BLaER1 treated with 17β-estradiol and CSF1 and Interleukin-3, amounts not matched to agents 10 nM and 100 nM (cell line): ENCODE results near the gene PLD2.
A peak's percentile ranks its signal among the peaks of the same experiment; 100 is the strongest.

Experiments
- H3K27ac ChIP-seq, 11 experiments: shearing (Covaris generic); formaldehyde crosslinking; 2 replicates each; pipeline ENCODE4 v1.8.1; 2022
- H3K27me3 ChIP-seq, 11 experiments: shearing (Covaris generic); formaldehyde crosslinking; 2 replicates each; pipeline ENCODE4 v1.8.1; 2022
- H3K36me3 ChIP-seq, 11 experiments: shearing (Covaris generic); formaldehyde crosslinking; 2 replicates each; pipeline ENCODE4 v1.8.1; 2022
- H3K4me1 ChIP-seq, 10 experiments: shearing (Covaris generic); formaldehyde crosslinking; 2 replicates each; pipeline ENCODE4 v1.8.1; 2022
- H3K4me2 ChIP-seq, 11 experiments: shearing (Covaris generic); formaldehyde crosslinking; 2 replicates each; pipeline ENCODE4 v1.8.1; 2022
- H3K4me3 ChIP-seq, 10 experiments: shearing (Covaris generic); formaldehyde crosslinking; 2 replicates each; pipeline ENCODE4 v1.8.1; 2022
- H3K9ac ChIP-seq, 11 experiments: shearing (Covaris generic); formaldehyde crosslinking; 2 replicates each; pipeline ENCODE4 v1.8.1; 2022
- H3K9me3 ChIP-seq, 11 experiments: shearing (Covaris generic); formaldehyde crosslinking; replicated peaks in 1 of 11; 2 replicates each; pipeline ENCODE4 v1.8.1; 2022
- H4K20me1 ChIP-seq, 11 experiments: shearing (Covaris generic); formaldehyde crosslinking; 2 replicates each; pipeline ENCODE4 v1.8.1; 2022
- Cebpa-rat ChIP-seq, 11 experiments: shearing (Covaris generic); IDR thresholded peaks; 2 replicates each; pipeline ENCODE4 v1.8.1; 2022

The PLD2 gene

GRCh38 chr17:4788159-4788806 is 18.7 kb upstream of the PLD2 start:
- no peak for TF ChIP-seq Cebpa-rat (IDR thresholded peaks at IDR 0.05)
- Histone ChIP-seq H3K4me3 (peak overlapping the region; percentile 68 to 87 (median 76); a peak in 16 of 20 replicates), H3K9me3 (no peaks in the 10 kb centered on the region), H3K27me3 (peaks cover 33 to 70% (median 64%) of the 10 kb centered on the region in 11 experiments), H3K9ac (peak overlapping the region in 9 of 11 experiments; percentile 82 to 96 (median 86); a peak in 14 of 22 replicates), H3K4me2 (peak overlapping the region; percentile 90 to 100 (median 98)), H4K20me1 (peaks cover 0 to 24% (median 9%) of the 10 kb centered on the region in 11 experiments; a peak in 11 of 22 replicates), H3K27ac (peak overlapping the region in 4 of 11 experiments; percentile 86 to 91 (median 87); a peak in 8 of 22 replicates), H3K4me1 (peaks cover 43 to 57% (median 51%) of the 10 kb centered on the region in 10 experiments), H3K36me3 (no peaks in the 10 kb centered on the region)

DNA sequence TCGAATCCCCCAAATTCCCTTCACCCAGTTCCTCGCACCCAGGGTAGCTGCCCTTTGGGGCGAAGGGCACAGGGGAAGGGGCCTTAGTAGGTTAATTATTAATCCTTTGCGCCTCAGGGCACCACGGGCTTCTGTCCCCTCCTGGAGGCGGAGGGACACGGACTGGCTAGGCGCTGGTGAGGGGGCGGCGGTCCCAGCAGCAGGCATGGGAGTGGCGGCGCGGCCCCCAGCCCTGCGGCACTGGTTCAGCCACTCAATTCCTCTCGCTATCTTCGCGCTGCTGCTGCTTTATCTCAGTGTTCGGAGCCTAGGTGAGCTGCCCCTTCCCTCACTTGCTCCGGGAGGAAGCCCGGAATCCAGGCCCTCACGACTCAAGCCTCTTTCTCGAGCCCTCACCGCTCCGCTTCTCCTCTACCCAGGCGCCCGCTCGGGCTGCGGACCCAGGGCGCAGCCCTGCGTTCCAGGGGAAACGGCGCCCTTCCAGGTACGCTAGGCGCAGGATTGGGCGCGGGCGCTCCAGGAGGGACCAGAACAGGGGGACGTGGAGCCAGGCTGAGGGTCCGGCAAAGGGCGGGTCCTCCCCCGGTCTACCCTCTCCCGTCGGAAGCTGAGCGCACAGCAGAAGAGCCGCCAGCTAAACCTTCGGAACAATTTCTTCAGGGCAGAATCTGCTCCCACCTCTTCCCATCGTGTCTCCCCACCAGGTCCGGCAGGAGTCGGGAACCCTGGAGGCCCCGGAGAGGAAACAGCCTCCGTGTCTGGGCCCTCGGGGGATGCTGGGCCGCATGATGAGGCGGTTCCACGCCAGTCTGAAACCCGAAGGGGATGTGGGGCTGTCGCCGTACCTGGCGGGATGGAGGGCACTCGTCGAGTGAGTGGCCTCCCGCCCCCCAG is 17.9 kb upstream of the PLD2 start, which contains the start of gene GLTPD2:
Gene GLTPD2 (plus strand): TSS at position 158 of the 894 bp plus-strand sequence. CDS start 48 bp downstream, at position 206.
- Histone ChIP-seq H3K9ac (peak within 1 kb of the TSS; percentile 76 to 96 (median 86)), H3K27ac (peak within 1 kb of the TSS; percentile 73 to 91 (median 81))

DNA sequence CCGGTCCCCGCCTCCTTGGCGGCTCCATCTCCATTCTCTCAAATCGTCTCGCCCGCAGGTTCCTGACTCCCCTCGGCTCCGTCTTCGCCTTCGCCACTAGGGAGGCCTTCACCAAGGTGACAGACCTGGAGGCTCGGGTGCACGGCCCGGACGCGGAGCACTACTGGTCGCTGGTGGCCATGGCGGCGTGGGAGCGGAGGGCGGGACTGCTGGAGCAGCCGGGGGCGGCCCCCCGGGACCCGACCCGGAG is 17.3 kb upstream of the PLD2 start:
- peak overlapping the region; percentile 76 to 96 (median 86) for H3K9ac ChIP-seq
- H3K4me1 ChIP-seq = peaks cover 43 to 57% (median 50%) of the 10 kb centered on the region in 10 experiments
- H3K27me3 ChIP-seq = peaks cover 20 to 57% (median 51%) of the 10 kb centered on the region in 11 experiments
- peak overlapping the region; percentile 90 to 100 (median 98) for H3K4me2 ChIP-seq
- H4K20me1 ChIP-seq = peaks cover 0 to 24% (median 9%) of the 10 kb centered on the region in 11 experiments; a peak in 11 of 22 replicates
- H3K4me3 ChIP-seq = peak overlapping the region; percentile 68 to 87 (median 76)
- no peak for TF ChIP-seq Cebpa-rat (IDR thresholded peaks at IDR 0.05)
- H3K9me3 ChIP-seq = no peaks in the 10 kb centered on the region
- H3K36me3 ChIP-seq = no peaks in the 10 kb centered on the region
- H3K27ac ChIP-seq = peak overlapping the region; percentile 73 to 91 (median 81)

More for the DNA sequence above, 17.9 kb upstream of the PLD2 start, which contains the start of gene GLTPD2:
- H3K4me1 ChIP-seq = peaks cover 43 to 57% (median 51%) of the 10 kb centered on the region in 10 experiments
- peaks cover 0 to 24% (median 9%) of the 10 kb centered on the region in 11 experiments; a peak in 11 of 22 replicates for H4K20me1 ChIP-seq
- peak within 1 kb of the TSS; percentile 68 to 87 (median 76) for H3K4me3 ChIP-seq
- no peak for TF ChIP-seq Cebpa-rat (IDR thresholded peaks at IDR 0.05)
- no peaks in the 10 kb centered on the region for H3K9me3 ChIP-seq
- H3K4me2 ChIP-seq = peak within 1 kb of the TSS; percentile 90 to 100 (median 98)
- no peaks in the 10 kb centered on the region for H3K36me3 ChIP-seq
- peaks cover 25 to 63% (median 56%) of the 10 kb centered on the region in 11 experiments for H3K27me3 ChIP-seq

DNA sequence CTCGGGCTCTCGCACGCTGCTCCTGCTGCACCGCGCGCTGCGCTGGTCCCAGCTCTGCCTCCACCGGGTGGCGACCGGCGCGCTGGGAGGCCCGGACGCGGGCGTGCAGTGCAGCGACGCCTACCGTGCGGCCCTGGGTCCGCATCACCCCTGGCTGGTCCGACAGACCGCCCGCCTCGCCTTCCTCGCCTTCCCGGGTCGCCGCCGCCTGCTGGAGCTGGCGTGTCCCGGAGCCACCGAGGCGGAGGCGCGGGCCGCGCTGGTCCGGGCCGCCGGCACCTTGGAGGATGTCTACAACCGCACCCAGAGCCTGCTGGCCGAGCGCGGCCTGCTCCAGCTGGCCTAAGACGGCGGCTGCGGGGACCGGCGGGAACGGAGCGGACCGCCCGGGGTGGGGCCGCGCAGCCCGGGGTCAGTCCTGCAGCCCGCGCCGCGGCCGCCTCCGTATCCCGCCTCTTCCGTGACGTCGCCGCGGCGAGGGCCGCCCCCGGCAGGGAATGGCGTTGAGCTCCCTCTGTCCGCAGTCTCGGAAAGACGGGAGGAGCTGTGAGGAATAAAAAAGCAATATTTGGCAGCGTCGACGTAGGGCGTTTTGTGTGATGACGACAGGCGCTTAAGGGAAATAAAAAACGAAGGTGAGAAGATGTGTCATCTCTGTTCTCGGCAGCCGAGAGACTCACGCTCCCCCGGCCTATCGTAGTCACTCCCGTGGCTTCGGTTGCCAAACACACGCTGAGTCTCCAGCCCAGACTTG is 16.8 kb upstream of the PLD2 start:
- H3K27ac ChIP-seq = peak overlapping the region; percentile 73 to 91 (median 81)

GRCh38 chr17:4790705-4791088 is 16.3 kb upstream of the PLD2 start:
- no peaks in the 10 kb centered on the region for H3K36me3 ChIP-seq
- peak overlapping the region in 8 of 11 experiments; percentile 74 to 91 (median 86); a peak in 11 of 22 replicates for H3K27ac ChIP-seq
- peak overlapping the region; percentile 76 to 96 (median 86); a peak in 20 of 22 replicates for H3K9ac ChIP-seq
- peak overlapping the region; percentile 90 to 100 (median 98) for H3K4me2 ChIP-seq
- H3K4me1 ChIP-seq = peaks cover 37 to 52% (median 44%) of the 10 kb centered on the region in 10 experiments
- peaks cover 0 to 3% (median 0%) of the 10 kb centered on the region in 11 experiments; a peak in 1 of 22 replicates for H3K9me3 ChIP-seq
- H3K27me3 ChIP-seq = peaks cover 9 to 46% (median 40%) of the 10 kb centered on the region in 11 experiments
- H3K4me3 ChIP-seq = peak overlapping the region; percentile 68 to 87 (median 76)
- H4K20me1 ChIP-seq = peaks cover 0 to 24% (median 9%) of the 10 kb centered on the region in 11 experiments; a peak in 11 of 22 replicates
- no peak for TF ChIP-seq Cebpa-rat (IDR thresholded peaks at IDR 0.05)

More for the DNA sequence above, 16.8 kb upstream of the PLD2 start:
- Histone ChIP-seq H4K20me1 (peaks cover 0 to 24% (median 9%) of the 10 kb centered on the region in 11 experiments; a peak in 11 of 22 replicates), H3K4me3 (peak overlapping the region; percentile 68 to 87 (median 76)), H3K27me3 (peaks cover 15 to 52% (median 46%) of the 10 kb centered on the region in 11 experiments), H3K36me3 (no peaks in the 10 kb centered on the region), H3K9me3 (peaks cover 0 to under 1% (median 0%) of the 10 kb centered on the region in 11 experiments; a peak in 1 of 22 replicates), H3K9ac (peak overlapping the region; percentile 76 to 96 (median 86)), H3K4me1 (peaks cover 42 to 53% (median 48%) of the 10 kb centered on the region in 10 experiments), H3K4me2 (peak overlapping the region; percentile 90 to 100 (median 98))
- no peak for TF ChIP-seq Cebpa-rat (IDR thresholded peaks at IDR 0.05)

DNA sequence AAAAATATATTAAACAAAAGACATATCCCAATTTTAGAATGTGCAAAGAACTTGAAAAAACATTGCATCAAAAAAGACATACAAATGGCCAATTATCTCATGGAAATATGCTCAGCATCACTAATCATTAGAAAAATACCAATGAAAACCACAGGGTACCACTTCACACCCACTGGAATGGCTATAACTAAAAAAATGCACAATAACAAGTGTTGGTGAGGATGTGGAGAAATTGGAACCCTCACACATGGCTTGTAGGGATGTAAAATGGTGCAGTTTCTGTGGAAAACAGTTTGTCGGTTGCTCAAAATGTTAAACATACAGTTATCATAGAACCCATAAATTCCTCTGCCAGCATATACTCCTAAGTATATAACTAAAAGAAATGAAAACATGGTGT is 11.8 kb upstream of the PLD2 start:
- Histone ChIP-seq H3K9me3 (peaks cover 0 to 3% (median 0%) of the 10 kb centered on the region in 11 experiments; a peak in 1 of 22 replicates), H3K9ac (peak overlapping the region in 5 of 11 experiments; percentile 67 to 91 (median 84); a peak in 6 of 22 replicates), H3K27ac (peak overlapping the region; percentile 75 to 88 (median 85); a peak in 21 of 22 replicates), H4K20me1 (peaks cover 0 to 12% (median 4%) of the 10 kb centered on the region in 11 experiments; a peak in 6 of 22 replicates), H3K4me3 (peak overlapping the region in 1 of 10 experiments; percentile 73; a peak in 2 of 20 replicates), H3K36me3 (peaks cover 22 to 34% (median 28%) of the 10 kb centered on the region in 11 experiments), H3K4me1 (peaks cover 16 to 29% (median 21%) of the 10 kb centered on the region in 10 experiments), H3K27me3 (peaks cover 0 to 5% (median 0%) of the 10 kb centered on the region in 11 experiments; a peak in 3 of 22 replicates), H3K4me2 (peak overlapping the region in 6 of 11 experiments; percentile 51 to 67 (median 60); a peak in 7 of 22 replicates)
- TF ChIP-seq Cebpa-rat (IDR thresholded peaks at IDR 0.05) = no peak

DNA sequence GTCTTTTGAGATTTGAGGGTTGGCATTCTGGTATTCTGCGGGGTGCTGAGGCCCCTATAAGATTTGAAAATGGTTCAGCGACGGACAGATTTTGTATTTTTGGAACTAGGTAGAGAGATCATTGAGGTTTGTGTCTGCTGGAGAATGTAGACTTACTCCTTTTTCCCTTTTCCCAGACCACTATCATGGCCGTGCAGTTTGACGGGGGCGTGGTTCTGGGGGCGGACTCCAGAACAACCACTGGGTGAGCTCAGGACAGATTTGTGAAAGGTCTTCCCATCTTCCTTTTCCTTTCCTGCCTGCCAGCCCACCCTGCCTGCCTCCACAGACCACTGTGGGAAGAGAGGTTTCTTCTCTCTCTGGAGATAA is 10.4 kb upstream of the PLD2 start:
- peaks cover 0 to 3% (median 0%) of the 10 kb centered on the region in 11 experiments; a peak in 1 of 22 replicates for H3K9me3 ChIP-seq

More for the DNA sequence above, 10.4 kb upstream of the PLD2 start:
- Histone ChIP-seq H3K27me3 (peaks cover 0 to 5% (median 0%) of the 10 kb centered on the region in 11 experiments; a peak in 3 of 22 replicates), H3K36me3 (peaks cover 22 to 36% (median 28%) of the 10 kb centered on the region in 11 experiments), H4K20me1 (peaks cover 0 to 12% (median 4%) of the 10 kb centered on the region in 11 experiments; a peak in 6 of 22 replicates), H3K27ac (peak overlapping the region; percentile 50 to 88 (median 85); a peak in 21 of 22 replicates), H3K4me3 (peak overlapping the region; percentile 67 to 97 (median 92)), H3K4me2 (peak overlapping the region; percentile 78 to 92 (median 83)), H3K9ac (peak overlapping the region; percentile 81 to 91 (median 88)), H3K4me1 (peaks cover 10 to 24% (median 12%) of the 10 kb centered on the region in 10 experiments)
- TF ChIP-seq Cebpa-rat (IDR thresholded peaks at IDR 0.05) = no peak
